Heart left ventricle (tissue), 16 donors: Measurements from ENCODE around the gene LIPM. TPM values are rescaled to one million over a fixed set of nuclear protein-coding genes. Genes with fewer than 3 reads are reported as not detected.

ENCODE experiments used
- ATAC-seq, 4 donors: fragments of 200-7000 bp; cut with Tn5 transposase; one replicate each; pipeline ENCODE4 v1.9.1; 2020 to 2022; ENCODE audit warnings: moderate library complexity in 4 of 4, mild to moderate bottlenecking in 3 of 4, moderate number of reproducible peaks in 1 of 4
- DNase-seq, 5 donors: peaks; one replicate each; pipeline ENCODE4 v3.0.0-alpha.2; 2020
- H3K27ac ChIP-seq, 12 donors: fragments of 200-600 bp; sonication (generic) in 4 of 12; one replicate each; pipeline versions ENCODE4 v1.5.0 to v1.8.0; 2016 to 2022; ENCODE audit warnings: mild to moderate bottlenecking in 2 of 12
- H3K27me3 ChIP-seq, 9 donors: fragments of 200-600 bp; sonication (generic) in 2 of 9; one replicate each; pipeline versions ENCODE4 v1.5.1 to v1.8.0; 2016 to 2022; ENCODE audit warnings: mild to moderate bottlenecking in 3 of 9
- H3K36me3 ChIP-seq, 9 donors: fragments of 200-600 bp; sonication (generic) in 2 of 9; one replicate each; pipeline versions ENCODE4 v1.5.0 to v1.8.0; 2018 to 2022; ENCODE audit warnings: mild to moderate bottlenecking in 2 of 9
- H3K4me1 ChIP-seq, 12 donors: fragments of 200-600 bp; sonication (generic) in 4 of 12; one replicate each; pipeline versions ENCODE4 v1.5.0 to v1.8.0; 2016 to 2022; ENCODE audit warnings: mild to moderate bottlenecking in 3 of 12
- H3K4me3 ChIP-seq, 12 donors: fragments of 200-600 bp; sonication (generic) in 4 of 12; one replicate each; pipeline versions ENCODE4 v1.5.0 to v1.8.0; 2017 to 2022; ENCODE audit warnings: mild to moderate bottlenecking in 9 of 12, moderate library complexity in 4 of 12
- H3K9me3 ChIP-seq, 12 donors: fragments of 200-600 bp; sonication (generic) in 4 of 12; one replicate each; pipeline versions ENCODE4 v1.5.0 to v1.8.0; 2016 to 2022; ENCODE audit warnings: mild to moderate bottlenecking in 1 of 12
- POLR2A ChIP-seq, 2 donors: fragments of 450-650 bp; IDR thresholded peaks; one replicate each; pipeline ENCODE4 v1.6.1; 2017; ENCODE audit warnings: antibody characterized with exemption in 2 of 2, mild to moderate bottlenecking in 2 of 2, moderate library complexity in 2 of 2
- WGBS, 4 donors: extraction: QIAGEN DNeasy Blood & Tissue Kit in 2 of 4; methylation state at CpG; one replicate each; pipeline versions ENCODE4 v1.1.5 to v1.1.7; 2013 to 2018; 5-methylcytosine and 5-hydroxymethylcytosine counted together
- intact Hi-C, 10 donors: fragments of 100-400 bp; cut with DNase I; formaldehyde crosslinking; loops; one replicate each; pipeline versions ENCODE4 v1.11.1 to v1.14.2; 2022
- polyA plus RNA-seq, 2 donors: library from polyadenylated mRNA; stranded (reverse); fragments of 200-250 nt; gene quantifications; one replicate each; pipeline ENCODE4 v1.2.3, GENCODE V29; 2013
- total RNA-seq, 9 donors: library from RNA; depleted of rRNA in 2 of 9; stranded (reverse); fragments of >200 nt in 2 of 9; fragmentation: NEBNext Ultra II Directional in 3 of 9; extraction: Animal tissue kit (Norgen Biotek cat#: 25700) in 3 of 9; gene quantifications; one replicate each; pipeline versions ENCODE4 v1.1.0 to v1.2.4, GENCODE V29; 2016 to 2023
- TF ChIP-seq, protein P1 (sequence below), 12 donors: fragments of 200-600 bp; sonication (generic) in 4 of 12; IDR thresholded peaks; one replicate each; pipeline versions ENCODE4 v1.5.0 to v1.8.0; 2018 to 2022; ENCODE audit warnings: antibody characterized with exemption in 12 of 12, mild to moderate bottlenecking in 5 of 12
- donor health status: ischemic (EF 13 %, LVEDD 7.1; RV severe dilation, severe dysfunction).
- donor health status: healthy with polysubstance abuse.
- donor health status: DM: no; HTN: yes; CAD: no.
- donor health status: DM: no; HTN: no; CAD: no.
- donor health status: ischemic (EF 25% LVEDD 6.9; RV normal size, moderate dysfunction).
- donor health status: ischemic (EF 25% LVEDD 5.7; RV mildly dilated, moderate dysfunction).
- donor health status: healthy.
- donor health status: DM: yes; HTN: yes; CAD: no.
- donor health status: ischemic (EF 35%, LVEDD 5.7; RV mildly dilated, moderate dysfunction).
- donor health status: nonischemic (EF 11% LVEDD 7.7; RV severe dilation, severe dysfunction).
- donor health status: DM: yes; HTN: yes; CAD: no.
- donor health status: PGD.
- donor health status: ischemic (EF 29% LVEDD 5.4; RV normal size, mild dysfunction).
- donor health status: nonischemic (EF 23%, LVEDD 6.1; RV moderate dilation, normal function).

The LIPM gene
- total and polyA plus RNA-seq, 11 donors: not detected

DNA sequence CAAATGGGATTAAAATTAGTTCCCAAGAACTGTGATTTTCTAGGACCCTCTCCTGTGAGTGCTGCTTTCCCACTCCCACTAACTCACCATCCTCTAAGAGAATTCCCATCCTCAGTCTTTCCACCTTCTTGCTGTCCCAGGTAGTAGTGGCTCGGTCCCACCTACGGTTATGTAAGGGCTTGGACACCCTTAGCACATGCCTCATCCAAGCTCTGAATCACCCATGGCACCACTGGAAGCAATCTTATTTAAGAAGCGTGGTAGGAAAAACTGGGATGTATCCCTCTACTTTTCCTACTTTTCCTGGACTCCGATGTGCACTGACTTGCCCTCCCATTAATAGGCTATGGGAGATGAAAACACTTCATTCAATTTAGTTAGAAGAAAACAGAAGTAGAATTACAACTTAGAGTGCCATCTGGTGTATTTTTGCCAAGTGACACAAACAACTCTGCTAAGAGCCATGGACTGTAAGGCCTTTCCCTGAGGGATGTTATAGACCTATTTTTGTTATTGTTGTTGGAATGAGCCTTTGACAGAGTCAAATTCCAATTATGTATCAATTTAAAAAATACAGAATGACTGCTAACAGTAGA lies 62.8 kb downstream of the LIPM start:
- Histone ChIP-seq H3K9me3 (no peaks in the 10 kb centered on the region), H3K36me3 (no peaks in the 10 kb centered on the region), H3K27ac (no peak overlapping the region), H3K4me1 (no peaks in the 10 kb centered on the region), H3K27me3 (no peaks in the 10 kb centered on the region), H3K4me3 (no peak overlapping the region)
- ATAC-seq (no peak), DNase-seq (no peak)
- TF ChIP-seq, protein P1, sequence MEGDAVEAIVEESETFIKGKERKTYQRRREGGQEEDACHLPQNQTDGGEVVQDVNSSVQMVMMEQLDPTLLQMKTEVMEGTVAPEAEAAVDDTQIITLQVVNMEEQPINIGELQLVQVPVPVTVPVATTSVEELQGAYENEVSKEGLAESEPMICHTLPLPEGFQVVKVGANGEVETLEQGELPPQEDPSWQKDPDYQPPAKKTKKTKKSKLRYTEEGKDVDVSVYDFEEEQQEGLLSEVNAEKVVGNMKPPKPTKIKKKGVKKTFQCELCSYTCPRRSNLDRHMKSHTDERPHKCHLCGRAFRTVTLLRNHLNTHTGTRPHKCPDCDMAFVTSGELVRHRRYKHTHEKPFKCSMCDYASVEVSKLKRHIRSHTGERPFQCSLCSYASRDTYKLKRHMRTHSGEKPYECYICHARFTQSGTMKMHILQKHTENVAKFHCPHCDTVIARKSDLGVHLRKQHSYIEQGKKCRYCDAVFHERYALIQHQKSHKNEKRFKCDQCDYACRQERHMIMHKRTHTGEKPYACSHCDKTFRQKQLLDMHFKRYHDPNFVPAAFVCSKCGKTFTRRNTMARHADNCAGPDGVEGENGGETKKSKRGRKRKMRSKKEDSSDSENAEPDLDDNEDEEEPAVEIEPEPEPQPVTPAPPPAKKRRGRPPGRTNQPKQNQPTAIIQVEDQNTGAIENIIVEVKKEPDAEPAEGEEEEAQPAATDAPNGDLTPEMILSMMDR (IDR thresholded peaks at IDR 0.05): peak in 5 of 12 donors; percentile 19 to 32 (median 23)
- TF ChIP-seq POLR2A (IDR thresholded peaks at IDR 0.05): no peak
- intact Hi-C loops: no loop called here
- WGBS, 4 donors: 88 to 94% (median 91%) methylated on average over 4 of the region's 4 CpGs

DNA sequence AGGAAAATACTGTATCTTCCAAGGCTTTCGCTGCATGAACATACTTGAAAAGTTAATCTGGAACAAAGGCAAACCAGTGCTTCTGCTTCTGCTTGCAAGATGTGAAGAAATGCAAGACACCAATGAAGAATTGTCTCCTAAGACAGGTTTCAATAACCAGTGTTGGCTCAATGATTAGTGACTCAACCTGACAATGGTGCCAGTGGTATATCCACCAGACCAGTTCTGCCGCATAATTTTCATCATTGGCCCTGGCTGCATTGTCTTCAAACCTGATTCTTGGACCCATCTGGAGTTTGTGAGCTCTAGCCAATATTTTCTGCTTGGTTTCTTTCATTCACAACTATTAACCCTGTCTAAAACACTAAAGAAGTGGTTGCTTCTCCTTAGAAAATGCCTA lies 63.9 kb downstream of the LIPM start:
- no peak for TF ChIP-seq POLR2A (IDR thresholded peaks at IDR 0.05)
- TF ChIP-seq, protein P1 (IDR thresholded peaks at IDR 0.05): no peak
- Histone ChIP-seq H3K4me3 (no peak overlapping the region), H3K27me3 (no peaks in the 10 kb centered on the region), H3K27ac (no peak overlapping the region), H3K9me3 (no peaks in the 10 kb centered on the region), H3K36me3 (no peaks in the 10 kb centered on the region), H3K4me1 (no peaks in the 10 kb centered on the region)
- ATAC-seq: no peak
- 93 to 98% (median 97%) methylated on average over 2 of the region's 2 CpGs for WGBS, 4 donors
- DNase-seq: no peak
- intact Hi-C loops: no loop called here

- H3K4me3 ChIP-seq: no peak overlapping the region
- H3K36me3 ChIP-seq: no peaks in the 10 kb centered on the region
- no peaks in the 10 kb centered on the region for H3K9me3 ChIP-seq
- TF ChIP-seq, protein P1 (IDR thresholded peaks at IDR 0.05): no peak
- no peak for TF ChIP-seq POLR2A (IDR thresholded peaks at IDR 0.05)
- H3K27ac ChIP-seq: no peak overlapping the region
- peaks cover 0 to 2% (median 0%) of the 10 kb centered on the region in 9 donors for H3K27me3 ChIP-seq
- DNase-seq (no peak), ATAC-seq (no peak)
- intact Hi-C loops: no loop called here
- peaks cover 0 to 15% (median 0%) of the 10 kb centered on the region in 12 donors for H3K4me1 ChIP-seq
Measured at GRCh38 chr10:88870089-88870488, 67.6 kb downstream of the LIPM start.

Other genes starting within 250 kb of the LIPM start
- 10 to 100 TPM in 7 of 9 donors, 1 to 10 TPM in 2; 8.7 to 30.7 (median 16.7) TPM for gene RNLS, start 219.4 kb upstream of the LIPM start, total RNA-seq
- 1 to 10 TPM; 6.6 to 6.8 TPM for gene RNLS, start 219.4 kb upstream of the LIPM start, polyA plus RNA-seq
- not detected for gene LIPJ, start 216.0 kb upstream of the LIPM start, total RNA-seq
- under 1 TPM in 1 of 2 donors, not detected in 1; 0.03 TPM for gene LIPJ, start 216.0 kb upstream of the LIPM start, polyA plus RNA-seq
- gene LIPF, start 138.3 kb upstream of the LIPM start, total RNA-seq: not detected
- 1 to 10 TPM in 1 of 2 donors, not detected in 1; 1.0 TPM for gene LIPF, start 138.3 kb upstream of the LIPM start, polyA plus RNA-seq
- gene LIPK, start 96.5 kb upstream of the LIPM start, total RNA-seq: not detected
- not detected for gene LIPK, start 96.5 kb upstream of the LIPM start, polyA plus RNA-seq
- under 1 TPM in 1 of 9 donors, not detected in 8; 0.43 TPM for gene LIPN, start 42.7 kb upstream of the LIPM start, total RNA-seq
- not detected for gene LIPN, start 42.7 kb upstream of the LIPM start, polyA plus RNA-seq
- gene ANKRD22, start 49.1 kb downstream of the LIPM start, total RNA-seq: 1 to 10 TPM in 1 of 9 donors, under 1 TPM in 1, not detected in 7; 0.52 to 5.9 TPM
- under 1 TPM in 1 of 2 donors, not detected in 1; 0.12 TPM for gene ANKRD22, start 49.1 kb downstream of the LIPM start, polyA plus RNA-seq
- 1 to 10 TPM; 1.2 to 6.3 (median 3.9) TPM for gene STAMBPL1, start 77.5 kb downstream of the LIPM start, total RNA-seq
- 1 to 10 TPM; 1.0 to 1.2 TPM for gene STAMBPL1, start 77.5 kb downstream of the LIPM start, polyA plus RNA-seq
- 100 to 1,000 TPM in 4 of 9 donors, 10 to 100 TPM in 5; 70.9 to 244 (median 86.7) TPM for gene ACTA2, start 150.0 kb downstream of the LIPM start, total RNA-seq
- gene ACTA2, start 150.0 kb downstream of the LIPM start, polyA plus RNA-seq: 100 to 1,000 TPM; 110 to 122 TPM
- 10 to 100 TPM in 2 of 9 donors, 1 to 10 TPM in 7; 2.6 to 15.6 (median 5.1) TPM for gene FAS, start 188.1 kb downstream of the LIPM start, total RNA-seq
- gene FAS, start 188.1 kb downstream of the LIPM start, polyA plus RNA-seq: 1 to 10 TPM; 1.6 to 3.2 TPM